Activated CD4-positive, alpha-beta memory T cell treated with anti-CD3 and anti-CD28 coated beads for 36 hours (primary cell): ENCODE data around the gene OSBPL2. TPM values are rescaled to one million over a fixed set of nuclear protein-coding genes. Genes with fewer than 3 reads are reported as not detected.

ENCODE experiments used
- CTCF ChIA-PET: fragments of 350-600 bp; sonication (Branson Sonifier 250); formaldehyde crosslinking; loops from one replicate; lab custom pipeline; 2021; ENCODE audit warnings: antibody characterized with exemption, inconsistent platforms; lab: Charles Lee
- POLR2A ChIA-PET: fragments of 350-600 bp; sonication (Branson Sonifier 250); formaldehyde crosslinking; loops from one replicate; lab custom pipeline; 2021; ENCODE audit warnings: antibody characterized with exemption; lab: Charles Lee
- DNase-seq: peaks from one replicate; pipeline ENCODE4 v3.0.0-alpha.2; 2020
- H3K27ac Mint-ChIP-seq: one replicate; pipeline ENCODE4 v1.8.0; 2021; ENCODE audit warnings: mixed read lengths
- H3K27me3 Mint-ChIP-seq: one replicate; pipeline ENCODE4 v1.8.0; 2021; ENCODE audit warnings: mixed read lengths
- H3K36me3 Mint-ChIP-seq: one replicate; pipeline ENCODE4 v1.8.0; 2021; ENCODE audit warnings: mixed read lengths
- H3K4me1 Mint-ChIP-seq: one replicate; pipeline ENCODE4 v1.8.0; 2021; ENCODE audit warnings: low read depth, mixed read lengths
- H3K4me3 Mint-ChIP-seq: one replicate; pipeline ENCODE4 v1.8.0; 2021; ENCODE audit warnings: mild to moderate bottlenecking, mixed read lengths
- H3K9me3 Mint-ChIP-seq: one replicate; pipeline ENCODE4 v1.8.0; 2021; ENCODE audit warnings: mixed read lengths
- intact Hi-C: fragments of 100-400 bp; cut with micrococcal nuclease; formaldehyde crosslinking; loops from one replicate; pipeline ENCODE4 v1.15.1; 2023
- microRNA-seq: library from miRNA; unstranded; fragments of <30 nt; microRNA quantifications from one replicate; pipeline ENCODE4 v1.2.0, GENCODE V29; 2022; ENCODE audit warnings: borderline number of aligned reads, borderline microRNAs expressed, borderline replicate concordance
- total RNA-seq, 2 experiments: library from RNA; stranded (reverse); gene quantifications; one replicate each; pipeline ENCODE4 v1.2.3, GENCODE V29; 2021

Gene OSBPL2
- total RNA-seq, 2 experiments from 2014 or later: 25.4 to 29.3 TPM

DNA sequence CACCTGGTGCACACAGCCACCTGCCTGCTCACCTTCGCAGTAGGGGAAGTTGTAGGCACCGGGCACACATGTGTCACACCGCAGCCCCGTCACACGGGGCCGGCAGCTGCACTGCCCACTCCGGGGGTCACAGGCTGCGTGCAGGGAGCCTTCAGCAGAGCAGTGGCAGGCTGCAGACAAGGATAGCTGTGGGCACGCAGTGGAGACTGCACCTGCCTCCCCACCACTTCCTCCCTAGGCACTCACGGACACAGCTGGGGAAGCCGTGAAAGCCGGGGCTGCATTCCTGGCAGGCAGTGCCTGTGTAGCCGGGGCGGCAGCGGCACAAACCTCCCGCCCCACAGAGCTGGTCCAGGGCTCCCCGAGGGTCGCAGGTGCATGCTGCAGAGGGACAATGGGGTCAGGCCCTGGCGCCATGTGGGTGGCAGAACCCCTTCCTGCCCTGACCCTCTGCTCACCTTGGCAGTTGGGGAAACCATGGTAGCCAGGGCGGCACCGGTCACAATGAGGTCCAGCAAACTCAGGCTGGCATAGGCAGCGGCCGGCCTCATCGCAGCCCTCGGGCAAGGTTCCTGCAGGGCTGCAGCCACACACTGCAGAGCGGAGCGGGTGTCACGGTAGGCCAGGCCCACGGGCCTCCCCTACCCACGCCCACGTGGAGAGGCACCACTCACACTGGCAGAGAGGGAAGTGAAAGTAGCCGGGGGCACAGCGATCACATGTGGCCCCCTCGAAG lies 99.4 kb downstream of the OSBPL2 start:
- H3K4me3 Mint-ChIP-seq: no peak overlapping the region
- ChIA-PET CTCF (no interaction called here), POLR2A (no interaction called here)
- no peak overlapping the region for H3K27ac Mint-ChIP-seq
- H3K4me1 Mint-ChIP-seq: no peaks in the 10 kb centered on the region
- no peaks in the 10 kb centered on the region for H3K36me3 Mint-ChIP-seq
- peaks cover 18% of the 10 kb centered on the region for H3K27me3 Mint-ChIP-seq
- no peak for DNase-seq
- no peaks in the 10 kb centered on the region for H3K9me3 Mint-ChIP-seq
- intact Hi-C loops: no loop called here

DNA sequence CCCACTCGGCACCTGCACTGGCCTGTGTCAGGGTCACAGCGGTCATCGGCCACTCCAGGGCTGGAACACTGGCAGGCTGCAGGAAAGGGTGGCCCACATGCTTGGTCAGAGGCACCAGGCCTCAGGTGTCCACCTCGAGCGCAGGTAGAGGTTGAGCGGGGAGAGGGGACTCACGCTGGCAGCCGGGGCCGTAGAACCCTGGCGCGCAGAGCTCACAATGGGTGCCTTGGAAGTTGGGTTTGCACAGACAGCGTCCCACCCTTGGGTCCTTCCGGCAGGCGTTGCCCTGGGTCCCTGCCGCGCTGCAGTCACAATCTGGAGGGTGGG lies 99.9 kb downstream of the OSBPL2 start:
- H3K4me3 Mint-ChIP-seq: no peak overlapping the region

DNA sequence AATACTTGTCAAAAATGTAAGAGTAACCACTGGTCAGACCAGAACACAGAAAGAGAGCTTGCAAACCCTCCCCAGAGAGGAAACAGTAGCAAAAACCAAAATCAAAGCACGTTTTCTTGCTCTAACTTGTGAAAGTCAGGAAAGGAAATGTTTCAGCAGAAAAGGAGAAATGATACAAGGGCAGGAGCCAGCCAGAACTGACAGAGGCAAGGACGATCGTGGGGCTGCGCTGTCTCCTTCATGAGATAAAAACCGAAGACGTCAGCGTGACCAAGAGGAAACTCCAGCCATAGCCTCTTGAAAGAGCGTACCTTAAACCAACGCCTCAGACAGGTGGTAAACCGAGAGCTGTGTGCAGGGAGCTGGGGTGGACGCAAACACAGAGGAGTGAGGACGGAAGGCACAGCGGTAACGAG lies 101.3 kb downstream of the OSBPL2 start:
- H3K27me3 Mint-ChIP-seq: peaks cover 18% of the 10 kb centered on the region
- intact Hi-C loops: no loop called here
- DNase-seq: no peak
- H3K9me3 Mint-ChIP-seq: no peaks in the 10 kb centered on the region
- no peaks in the 10 kb centered on the region for H3K36me3 Mint-ChIP-seq
- CTCF ChIA-PET: no interaction called here
- H3K27ac Mint-ChIP-seq: no peak overlapping the region
- H3K4me1 Mint-ChIP-seq: no peaks in the 10 kb centered on the region
- POLR2A ChIA-PET: no interaction called here
- no peak overlapping the region for H3K4me3 Mint-ChIP-seq

More for the DNA sequence above, 99.9 kb downstream of the OSBPL2 start:
- Mint-ChIP-seq H3K9me3 (no peaks in the 10 kb centered on the region), H3K27me3 (peaks cover 18% of the 10 kb centered on the region), H3K36me3 (no peaks in the 10 kb centered on the region), H3K4me1 (no peaks in the 10 kb centered on the region), H3K27ac (no peak overlapping the region)
- ChIA-PET POLR2A (no interaction called here), CTCF (no interaction called here)
- intact Hi-C loops: no loop called here
- no peak for DNase-seq

DNA sequence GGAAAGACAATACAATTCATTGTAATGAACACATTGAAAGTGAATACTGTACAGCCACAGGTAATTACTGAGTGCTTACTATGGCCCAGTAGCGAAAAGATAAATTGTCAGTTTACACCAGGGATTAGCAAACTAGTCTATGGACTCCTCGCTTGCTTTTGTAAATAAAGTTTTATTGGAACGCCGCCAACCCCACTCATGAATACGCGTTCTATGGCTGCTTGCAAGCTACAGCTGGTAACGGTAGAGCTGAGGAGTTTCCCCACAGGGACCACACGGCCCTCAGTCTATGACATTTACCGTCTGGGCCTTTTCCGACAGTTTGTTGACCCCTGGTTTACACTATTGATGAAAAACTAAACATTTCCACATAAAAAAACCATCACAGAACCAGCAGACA lies 104.6 kb downstream of the OSBPL2 start:
- Mint-ChIP-seq H3K4me3 (no peak overlapping the region), H3K9me3 (peaks cover 3% of the 10 kb centered on the region), H3K36me3 (no peaks in the 10 kb centered on the region), H3K27ac (no peak overlapping the region), H3K4me1 (no peaks in the 10 kb centered on the region), H3K27me3 (peaks cover 9% of the 10 kb centered on the region)
- POLR2A ChIA-PET: no interaction called here
- no peak for DNase-seq
- CTCF ChIA-PET: no interaction called here
- intact Hi-C loops: no loop called here

DNA sequence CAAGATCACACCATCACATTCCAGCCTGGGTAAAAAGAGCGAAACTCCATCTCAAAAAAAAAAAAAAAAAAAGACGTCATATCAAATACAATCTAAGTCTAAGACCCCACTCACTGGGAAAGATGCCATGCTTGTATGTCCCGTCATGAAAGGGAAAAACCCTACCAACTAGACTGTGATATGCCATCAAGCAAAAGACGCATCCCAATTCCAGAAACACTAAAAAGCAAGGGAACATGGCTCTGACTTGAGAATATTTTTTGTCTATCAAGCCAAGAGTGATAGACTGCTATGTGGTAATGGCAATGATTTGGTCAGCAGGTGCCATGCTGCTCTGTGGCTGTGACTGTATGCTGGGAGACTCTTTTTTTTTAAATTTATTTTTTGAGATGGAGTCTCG lies 105.8 kb downstream of the OSBPL2 start:
- Mint-ChIP-seq H3K27me3 (peaks cover 7% of the 10 kb centered on the region), H3K27ac (no peak overlapping the region), H3K4me3 (no peak overlapping the region), H3K9me3 (peaks cover 9% of the 10 kb centered on the region), H3K4me1 (no peaks in the 10 kb centered on the region), H3K36me3 (no peaks in the 10 kb centered on the region)
- DNase-seq: no peak
- CTCF ChIA-PET: no interaction called here
- intact Hi-C loops: no loop called here
- POLR2A ChIA-PET: no interaction called here

DNA sequence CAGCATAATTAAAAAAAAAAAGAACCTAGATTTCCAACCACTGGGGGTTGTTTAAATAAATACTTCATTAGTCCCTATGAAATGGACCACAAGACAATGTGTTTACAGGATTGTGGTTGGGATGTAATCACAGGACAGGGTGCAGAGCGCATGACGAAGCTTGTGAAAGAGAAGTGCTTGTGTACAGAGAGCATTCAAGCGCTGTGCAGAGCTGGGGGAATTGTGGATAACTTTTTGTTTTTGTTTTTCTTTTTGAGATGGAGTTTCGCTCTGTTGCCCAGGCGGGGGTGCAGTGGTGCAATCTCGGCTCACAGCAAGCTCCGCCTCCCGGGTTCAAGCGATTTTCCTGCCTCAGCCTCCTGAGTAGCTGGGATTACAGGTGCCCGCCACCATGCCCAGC lies 106.5 kb downstream of the OSBPL2 start:
- peaks cover 2% of the 10 kb centered on the region for H3K27me3 Mint-ChIP-seq
- no peaks in the 10 kb centered on the region for H3K4me1 Mint-ChIP-seq
- H3K4me3 Mint-ChIP-seq: no peak overlapping the region
- peaks cover 11% of the 10 kb centered on the region for H3K9me3 Mint-ChIP-seq
- no peaks in the 10 kb centered on the region for H3K36me3 Mint-ChIP-seq
- intact Hi-C loops: no loop called here
- ChIA-PET CTCF (interaction anchor here (0.6 kb wide), 1 partner anchor 297 kb away, joined by 3 read pairs; the partner anchor contains the start of gene SLCO4A1), POLR2A (no interaction called here)
- no peak overlapping the region for H3K27ac Mint-ChIP-seq
- no peak for DNase-seq

Small RNAs within 50 kb of the gene (microRNA-seq; reads per million reads assigned to microRNA genes)
- gene MIR4758: not detected

Other genes starting within 250 kb of the OSBPL2 start
- 10 to 100 TPM; 15.3 to 17.0 TPM for gene TAF4, start 172.6 kb upstream of the OSBPL2 start, total RNA-seq
- 10 to 100 TPM; 33.4 to 35.1 TPM for gene LSM14B, start 116.0 kb upstream of the OSBPL2 start, total RNA-seq
- gene PSMA7, start 95.1 kb upstream of the OSBPL2 start, total RNA-seq: 100 to 1,000 TPM; 301 to 316 TPM
- gene SS18L1, start 94.8 kb upstream of the OSBPL2 start, total RNA-seq: 10 to 100 TPM; 13.7 to 15.2 TPM
- gene MTG2, start 55.5 kb upstream of the OSBPL2 start, total RNA-seq: 10 to 100 TPM; 31.4 to 32.5 TPM
- gene HRH3, start 18.2 kb upstream of the OSBPL2 start, total RNA-seq: not detected
- gene ADRM1, start 64.5 kb downstream of the OSBPL2 start, total RNA-seq: 100 to 1,000 TPM in 1 of 2 experiments, 10 to 100 TPM in 1; 98.6 to 101 TPM
- 1 to 10 TPM in 1 of 2 experiments, under 1 TPM in 1; 0.78 to 1.1 TPM for gene LAMA5, start 128.8 kb downstream of the OSBPL2 start, total RNA-seq
- 1,000 to 10,000 TPM; 2,488 to 2,529 TPM for gene RPS21, start 148.6 kb downstream of the OSBPL2 start, total RNA-seq
- gene CABLES2, start 168.8 kb downstream of the OSBPL2 start, total RNA-seq: 1 to 10 TPM; 7.8 to 8.2 TPM
- not detected for gene RBBP8NL, start 189.0 kb downstream of the OSBPL2 start, total RNA-seq
- not detected for gene GATA5, start 237.5 kb downstream of the OSBPL2 start, total RNA-seq